ENCODE results near the gene MBD3L3.

Gene MBD3L3

GRCh38 chr19:7098701-7099596, 40.5 kb upstream of the MBD3L3 start:
- Mint-ChIP-seq H3K4me1 (peaks cover 15% of the 10 kb centered on the region), H3K36me3 (ENCODE audit: low read depth) (peaks cover 40% of the 10 kb centered on the region), H3K9me3 (peaks cover 41% of the 10 kb centered on the region), H3K4me3 (peak overlapping the region; percentile 93), H3K27ac (peak overlapping the region; percentile 97), H3K27me3 (ENCODE audit: low read depth, poor library complexity) (peaks cover 20% of the 10 kb centered on the region)
- peak; percentile 94 for DNase-seq
- TF ChIP-seq CTCF (IDR thresholded peaks at IDR 0.05), result no peak

- H3K27me3 Mint-ChIP-seq (ENCODE audit: low read depth, poor library complexity), result peaks cover 20% of the 10 kb centered on the region
- H3K4me1 Mint-ChIP-seq, result peaks cover 15% of the 10 kb centered on the region
- peaks cover 49% of the 10 kb centered on the region for H3K9me3 Mint-ChIP-seq
- peak overlapping the region; percentile 93 for H3K4me3 Mint-ChIP-seq
- H3K36me3 Mint-ChIP-seq (ENCODE audit: low read depth), result peaks cover 46% of the 10 kb centered on the region
- no peak for DNase-seq
- no peak overlapping the region for H3K27ac Mint-ChIP-seq
- no peak for TF ChIP-seq CTCF (IDR thresholded peaks at IDR 0.05)
These were observed 39.6 kb upstream of the MBD3L3 start for GRCh38 chr19:7098096-7098495.

GRCh38 chr19:7088999-7089398, 30.5 kb upstream of the MBD3L3 start:
- H3K27me3 Mint-ChIP-seq (ENCODE audit: low read depth, poor library complexity), result peaks cover 12% of the 10 kb centered on the region
- TF ChIP-seq CTCF (IDR thresholded peaks at IDR 0.05), result no peak
- no peak overlapping the region for H3K27ac Mint-ChIP-seq
- H3K4me3 Mint-ChIP-seq, result no peak overlapping the region
- no peaks in the 10 kb centered on the region for H3K4me1 Mint-ChIP-seq
- H3K36me3 Mint-ChIP-seq (ENCODE audit: low read depth), result peaks cover 92% of the 10 kb centered on the region
- DNase-seq, result no peak
- peaks cover 95% of the 10 kb centered on the region for H3K9me3 Mint-ChIP-seq

- Mint-ChIP-seq H3K36me3 (ENCODE audit: low read depth) (peaks cover 96% of the 10 kb centered on the region), H3K4me1 (no peaks in the 10 kb centered on the region), H3K4me3 (no peak overlapping the region), H3K9me3 (peaks cover 98% of the 10 kb centered on the region), H3K27ac (no peak overlapping the region), H3K27me3 (ENCODE audit: low read depth, poor library complexity) (peaks cover 22% of the 10 kb centered on the region)
- no peak for DNase-seq
- TF ChIP-seq CTCF (IDR thresholded peaks at IDR 0.05), result no peak
These were observed 24.8 kb upstream of the MBD3L3 start for GRCh38 chr19:7083076-7083956.

GRCh38 chr19:7078008-7078407, 19.5 kb upstream of the MBD3L3 start:
- TF ChIP-seq CTCF (IDR thresholded peaks at IDR 0.05), result no peak
- H3K4me3 Mint-ChIP-seq, result no peak overlapping the region
- no peaks in the 10 kb centered on the region for H3K4me1 Mint-ChIP-seq
- H3K27me3 Mint-ChIP-seq (ENCODE audit: low read depth, poor library complexity), result peaks cover 14% of the 10 kb centered on the region
- H3K9me3 Mint-ChIP-seq, result peaks cover 83% of the 10 kb centered on the region
- H3K36me3 Mint-ChIP-seq (ENCODE audit: low read depth), result peaks cover 99% of the 10 kb centered on the region
- DNase-seq, result no peak
- no peak overlapping the region for H3K27ac Mint-ChIP-seq

All from nephron progenitor cell (in vitro differentiated cells).